ENCODE results near the gene ATP2B3.

GRCh38 chrX:153488231-153488914 is 29.1 kb upstream of the ATP2B3 start:
- no peak for TF ChIP-seq CTCF (IDR thresholded peaks at IDR 0.05)
- TF ChIP-seq POLR2A (IDR thresholded peaks at IDR 0.05) = no peak
